Measurements from ENCODE around the gene SMIM22. TPM values are rescaled to one million over a fixed set of nuclear protein-coding genes. Genes with fewer than 3 reads are reported as not detected.

Gene SMIM22
- total RNA-seq, 2 experiments from 2014 or later = not detected

DNA sequence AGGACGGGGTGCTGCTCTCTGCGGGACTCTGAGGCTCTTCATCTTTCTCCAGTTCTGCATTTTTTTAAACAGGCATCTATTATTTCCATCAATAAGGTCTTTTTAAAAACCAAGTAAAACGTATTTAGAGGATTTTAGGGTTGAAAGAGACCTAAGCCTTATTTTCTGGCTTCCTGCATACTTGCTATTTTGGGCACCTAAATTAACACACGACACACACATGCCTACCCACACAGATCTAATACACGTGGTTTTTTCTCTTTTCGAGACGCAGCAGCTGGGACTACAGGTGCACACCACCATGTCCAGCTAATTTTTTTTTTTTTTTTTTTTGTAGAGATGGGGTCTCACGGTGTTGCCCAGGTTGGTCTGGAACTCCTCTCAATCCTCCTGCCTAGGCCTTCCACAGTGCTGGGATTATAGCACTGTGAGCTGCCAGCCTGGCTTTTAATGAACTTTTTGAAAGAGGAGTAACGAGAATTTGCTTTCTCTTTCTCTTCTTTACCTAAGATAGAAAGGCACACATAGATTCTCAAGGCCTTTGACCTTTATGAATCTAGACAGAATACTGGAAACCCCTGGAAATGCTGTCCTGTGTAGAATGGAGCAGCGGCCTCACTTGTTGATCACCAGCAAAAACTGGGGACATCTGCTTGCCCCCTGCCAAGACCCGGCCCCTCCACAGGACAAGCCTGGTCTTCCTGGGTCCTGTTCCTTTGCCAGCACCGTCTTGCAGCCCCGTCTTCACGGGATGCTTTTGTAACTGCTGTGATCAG lies 47.1 kb upstream of the SMIM22 start:
- TF ChIP-seq, protein P1, sequence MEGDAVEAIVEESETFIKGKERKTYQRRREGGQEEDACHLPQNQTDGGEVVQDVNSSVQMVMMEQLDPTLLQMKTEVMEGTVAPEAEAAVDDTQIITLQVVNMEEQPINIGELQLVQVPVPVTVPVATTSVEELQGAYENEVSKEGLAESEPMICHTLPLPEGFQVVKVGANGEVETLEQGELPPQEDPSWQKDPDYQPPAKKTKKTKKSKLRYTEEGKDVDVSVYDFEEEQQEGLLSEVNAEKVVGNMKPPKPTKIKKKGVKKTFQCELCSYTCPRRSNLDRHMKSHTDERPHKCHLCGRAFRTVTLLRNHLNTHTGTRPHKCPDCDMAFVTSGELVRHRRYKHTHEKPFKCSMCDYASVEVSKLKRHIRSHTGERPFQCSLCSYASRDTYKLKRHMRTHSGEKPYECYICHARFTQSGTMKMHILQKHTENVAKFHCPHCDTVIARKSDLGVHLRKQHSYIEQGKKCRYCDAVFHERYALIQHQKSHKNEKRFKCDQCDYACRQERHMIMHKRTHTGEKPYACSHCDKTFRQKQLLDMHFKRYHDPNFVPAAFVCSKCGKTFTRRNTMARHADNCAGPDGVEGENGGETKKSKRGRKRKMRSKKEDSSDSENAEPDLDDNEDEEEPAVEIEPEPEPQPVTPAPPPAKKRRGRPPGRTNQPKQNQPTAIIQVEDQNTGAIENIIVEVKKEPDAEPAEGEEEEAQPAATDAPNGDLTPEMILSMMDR (IDR thresholded peaks at IDR 0.05) = no peak
- peaks cover 14% of the 10 kb centered on the region for H3K36me3 Mint-ChIP-seq (ENCODE audit: low read depth)
- no peaks in the 10 kb centered on the region for H3K27me3 Mint-ChIP-seq
- no peaks in the 10 kb centered on the region for H3K9me3 ChIP-seq (ENCODE audit: control insufficient read depth in 1 of 2, insufficient read depth in 1 of 2, low read length in 2 of 2)
- H3K27ac ChIP-seq (ENCODE audit: low read depth in 1 of 2, low read length in 2 of 2) = peak overlapping the region in 1 of 2 donors; percentile 25
- no peak overlapping the region for H3K4me3 ChIP-seq (ENCODE audit: low read length)
- CTCF ChIA-PET = interaction anchor here (0.6 kb wide), 1 partner anchor 868 kb away, joined by 3 read pairs; no protein-coding TSS in a partner anchor
- ATAC-seq (ENCODE audit: poor library complexity) = no peak
- H3K4me1 Mint-ChIP-seq (ENCODE audit: low read depth) = peaks cover 6% of the 10 kb centered on the region
- H3K27me3 ChIP-seq (ENCODE audit: control insufficient read depth in 1 of 2, insufficient read depth in 2 of 2, low read length in 2 of 2) = no peaks in the 10 kb centered on the region
- DNase-seq = no peak
- POLR2A ChIA-PET = interaction anchor here (0.6 kb wide), 1 partner anchor 13 kb away, joined by 4 read pairs; no protein-coding TSS in a partner anchor
- peaks cover 23% of the 10 kb centered on the region for H3K36me3 ChIP-seq (ENCODE audit: insufficient read depth, low read length)
- peaks cover 22% of the 10 kb centered on the region for H3K4me1 ChIP-seq (ENCODE audit: insufficient read depth, low read length)
- H3K9me3 Mint-ChIP-seq = no peaks in the 10 kb centered on the region
- intact Hi-C loops (cut with DNase I, micrococcal nuclease) = no loop called here
- no peak overlapping the region for H3K4me3 Mint-ChIP-seq
- H3K27ac Mint-ChIP-seq = peak overlapping the region; percentile 27

DNA sequence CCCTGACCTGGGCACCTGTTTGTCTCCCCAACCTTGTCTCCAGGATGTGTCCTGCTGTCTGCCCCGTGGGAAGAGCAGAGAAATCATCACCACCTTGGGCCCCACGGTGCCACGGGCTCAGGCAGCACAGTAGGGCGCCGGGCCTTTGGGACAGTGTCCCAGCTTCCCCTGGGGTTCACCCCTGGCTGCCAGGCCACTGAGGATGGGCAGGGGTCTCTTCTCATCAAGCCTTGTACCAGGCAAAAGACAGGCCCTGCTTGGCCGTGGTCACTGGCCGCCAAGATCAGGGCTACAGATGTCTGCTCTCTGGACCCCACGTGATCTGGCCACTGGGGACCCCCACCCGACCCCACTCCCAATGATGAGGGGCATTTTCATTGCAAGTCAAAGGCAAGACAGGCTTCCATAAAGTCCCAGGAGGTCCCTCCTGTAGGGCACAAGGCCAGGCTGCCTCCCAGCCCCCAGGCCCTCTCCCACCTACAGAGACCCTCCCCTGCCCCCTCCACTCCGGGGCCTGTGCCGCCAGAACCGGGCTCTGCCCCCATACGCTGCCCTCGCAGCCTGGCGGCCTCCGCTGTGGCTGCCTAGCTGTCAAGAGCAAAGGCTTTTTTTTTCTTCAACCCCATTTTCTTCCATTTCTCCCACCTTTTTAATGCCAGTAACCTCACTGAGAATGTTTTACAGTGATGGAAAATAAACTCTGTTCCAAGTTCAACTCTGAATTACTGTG lies 46.3 kb upstream of the SMIM22 start:
- no peaks in the 10 kb centered on the region for H3K27me3 ChIP-seq (ENCODE audit: control insufficient read depth in 1 of 2, insufficient read depth in 2 of 2, low read length in 2 of 2)
- TF ChIP-seq, protein P1 (IDR thresholded peaks at IDR 0.05) = no peak
- Mint-ChIP-seq H3K4me3 (no peak overlapping the region), H3K36me3 (ENCODE audit: low read depth) (peaks cover 19% of the 10 kb centered on the region), H3K4me1 (ENCODE audit: low read depth) (no peaks in the 10 kb centered on the region), H3K27me3 (no peaks in the 10 kb centered on the region), H3K9me3 (no peaks in the 10 kb centered on the region), H3K27ac (peak overlapping the region; percentile 27)
- intact Hi-C loops (cut with DNase I, micrococcal nuclease) = no loop called here
- H3K4me3 ChIP-seq (ENCODE audit: low read length) = no peak overlapping the region
- H3K36me3 ChIP-seq (ENCODE audit: insufficient read depth, low read length) = peaks cover 29% of the 10 kb centered on the region
- no peaks in the 10 kb centered on the region for H3K9me3 ChIP-seq (ENCODE audit: control insufficient read depth in 1 of 2, insufficient read depth in 1 of 2, low read length in 2 of 2)
- ATAC-seq (ENCODE audit: poor library complexity) (no peak), DNase-seq (no peak)
- no peak overlapping the region for H3K27ac ChIP-seq (ENCODE audit: low read depth in 1 of 2, low read length in 2 of 2)
- H3K4me1 ChIP-seq (ENCODE audit: insufficient read depth, low read length) = peaks cover 16% of the 10 kb centered on the region
- POLR2A ChIA-PET = no interaction called here
- CTCF ChIA-PET = no interaction called here

DNA sequence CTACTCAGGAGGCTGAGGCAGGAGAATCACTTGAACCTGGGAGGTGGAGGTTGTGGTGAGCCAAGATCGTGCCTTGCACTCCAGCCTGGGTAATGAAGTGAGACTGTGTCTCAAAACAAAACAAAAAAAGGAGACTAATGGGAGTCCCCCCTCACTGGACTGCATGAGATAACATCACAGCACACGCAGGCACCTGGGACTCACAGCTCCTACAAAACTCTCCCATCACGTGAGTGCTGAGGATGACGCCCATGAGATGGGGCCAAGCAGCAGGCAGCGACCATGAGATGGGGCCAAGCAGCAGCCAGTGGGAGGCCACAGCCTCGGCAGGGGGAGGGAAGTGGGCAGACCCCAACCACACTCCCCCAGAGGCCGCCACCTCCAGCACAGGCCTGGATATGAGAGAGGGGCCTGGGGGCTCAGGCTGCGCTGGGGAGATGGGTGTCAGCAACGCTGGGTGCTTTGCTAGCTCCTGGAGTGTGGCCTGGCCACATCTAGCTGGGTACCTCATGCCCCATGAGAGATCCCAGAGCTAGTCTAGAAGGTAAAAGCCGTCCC lies 45.4 kb upstream of the SMIM22 start:
- H3K27ac ChIP-seq (ENCODE audit: low read depth in 1 of 2, low read length in 2 of 2) = no peak overlapping the region
- no peaks in the 10 kb centered on the region for H3K27me3 ChIP-seq (ENCODE audit: control insufficient read depth in 1 of 2, insufficient read depth in 2 of 2, low read length in 2 of 2)
- intact Hi-C loops (cut with DNase I, micrococcal nuclease) = no loop called here
- H3K4me3 ChIP-seq (ENCODE audit: low read length) = no peak overlapping the region
- H3K9me3 ChIP-seq (ENCODE audit: control insufficient read depth in 1 of 2, insufficient read depth in 1 of 2, low read length in 2 of 2) = peaks cover 0 to 2% of the 10 kb centered on the region in 2 experiments
- TF ChIP-seq, protein P1 (IDR thresholded peaks at IDR 0.05) = no peak
- Mint-ChIP-seq H3K4me1 (ENCODE audit: low read depth) (no peaks in the 10 kb centered on the region), H3K27ac (no peak overlapping the region), H3K36me3 (ENCODE audit: low read depth) (peaks cover 21% of the 10 kb centered on the region), H3K27me3 (no peaks in the 10 kb centered on the region), H3K9me3 (no peaks in the 10 kb centered on the region), H3K4me3 (no peak overlapping the region)
- ChIA-PET POLR2A (no interaction called here), CTCF (no interaction called here)
- DNase-seq (no peak), ATAC-seq (ENCODE audit: poor library complexity) (no peak)
- H3K4me1 ChIP-seq (ENCODE audit: insufficient read depth, low read length) = peaks cover 16% of the 10 kb centered on the region
- H3K36me3 ChIP-seq (ENCODE audit: insufficient read depth, low read length) = peaks cover 38% of the 10 kb centered on the region

Data from CD4-positive, alpha-beta T cell (primary cell).